Raji (cell line): ENCODE data around the gene JSRP1.

Experiments
- POLR2A ChIP-seq: IDR thresholded peaks from 2 replicates; pipeline ENCODE4 v1.6.1; 2011; ENCODE audit warnings: low read depth, low read length, control low read depth; ENCODE audit not compliant: insufficient read depth

Gene JSRP1

GRCh38 chr19:2287585-2288337 is 31.5 kb upstream of the JSRP1 start:
- no peak for TF ChIP-seq POLR2A

DNA sequence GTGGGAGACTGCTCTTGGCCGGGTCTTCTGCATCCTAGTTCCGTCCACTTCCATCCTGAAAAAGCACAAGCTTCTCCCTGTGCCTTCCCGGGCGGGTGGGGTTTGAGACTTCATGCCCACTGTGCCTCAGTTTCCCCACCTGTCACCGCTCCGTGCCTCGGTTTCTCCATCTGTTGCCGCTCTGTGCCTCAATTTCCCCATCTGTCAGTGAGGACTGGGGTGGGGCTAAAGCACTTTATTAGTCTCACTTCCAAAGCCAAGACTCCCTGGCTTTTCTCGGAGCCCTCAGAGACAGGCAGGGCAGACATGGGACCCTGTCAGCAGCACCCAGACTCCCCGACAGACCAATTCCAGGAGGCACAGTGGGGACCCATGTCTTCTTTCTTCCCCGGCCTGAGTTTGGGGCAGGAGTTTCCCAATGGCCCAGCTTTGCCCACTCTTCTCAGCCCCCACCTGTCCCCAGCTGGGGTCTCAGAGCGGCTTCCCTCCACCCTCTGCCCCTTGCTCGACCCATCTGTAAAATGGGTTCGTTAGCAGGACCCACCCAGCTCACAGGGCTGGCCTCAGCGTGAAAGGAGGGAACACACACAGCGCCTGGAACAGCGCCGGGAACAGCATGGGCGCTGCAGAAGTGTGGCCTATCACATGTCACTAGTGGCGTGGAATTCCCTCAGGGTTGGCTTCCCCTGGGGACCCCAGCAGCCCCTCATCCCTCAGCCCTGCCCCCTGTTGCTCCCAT is 30.4 kb upstream of the JSRP1 start:
- no peak for TF ChIP-seq POLR2A

- TF ChIP-seq POLR2A = no peak
These were observed 27.8 kb upstream of the JSRP1 start for GRCh38 chr19:2283835-2284507.

DNA sequence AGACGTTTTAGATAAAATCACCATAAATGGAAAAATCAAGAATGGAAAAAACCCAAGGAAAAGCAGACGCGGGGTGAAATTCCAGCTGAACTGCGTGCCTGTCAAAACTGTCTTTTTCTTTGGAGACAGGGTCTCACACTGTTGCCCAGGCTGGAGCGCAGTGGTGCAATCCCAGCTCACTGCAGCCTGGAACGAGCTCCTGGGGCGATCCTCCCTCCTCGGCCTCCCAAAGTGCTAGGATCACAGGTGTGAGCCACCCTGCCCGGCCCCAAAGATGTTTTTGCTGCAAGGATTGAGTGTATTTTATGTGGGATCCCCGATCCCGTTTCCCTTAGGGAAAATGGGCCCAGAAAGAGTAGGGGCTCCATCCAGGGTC is 26.6 kb upstream of the JSRP1 start:
- no peak for TF ChIP-seq POLR2A

- no peak for TF ChIP-seq POLR2A
These were observed 26.0 kb upstream of the JSRP1 start, which contains the start of gene PEAK3 for GRCh38 chr19:2282062-2282861. Gene PEAK3, minus strand, starts transcription at chr19:2282175. Its CDS starts 1,244 bp downstream, at chr19:2280931.

DNA sequence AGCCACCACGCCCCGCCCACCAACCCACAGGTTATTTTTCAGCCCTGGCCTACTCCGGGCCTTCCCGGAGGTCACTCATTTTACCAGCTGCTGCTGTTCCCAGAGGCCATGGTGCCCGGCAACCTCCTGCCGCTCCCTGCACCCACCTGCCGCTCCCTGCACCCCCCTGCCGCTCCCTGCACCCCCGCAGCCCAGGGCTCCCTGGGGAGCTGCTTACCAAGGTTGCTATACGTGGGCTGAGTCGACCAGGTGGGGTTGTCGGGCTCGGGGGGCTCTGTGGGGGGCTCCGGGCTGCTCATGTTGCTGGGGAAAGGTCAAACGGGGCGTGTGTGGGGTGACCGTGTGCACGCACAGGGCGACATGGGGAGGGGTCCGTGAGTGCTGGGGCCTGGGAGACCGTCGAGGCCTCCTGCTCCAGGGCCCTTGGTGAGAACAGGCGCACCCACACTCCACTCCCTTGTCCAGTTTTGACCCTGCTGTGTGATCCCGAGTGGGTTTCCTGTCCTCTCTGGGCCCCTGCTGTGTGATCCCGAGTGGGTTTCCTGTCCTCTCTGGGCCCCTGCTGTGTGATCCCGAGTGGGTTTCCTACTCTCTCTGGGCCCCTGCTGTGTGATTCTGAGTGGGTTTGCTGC is 24.5 kb upstream of the JSRP1 start:
- no peak for TF ChIP-seq POLR2A

GRCh38 chr19:2278459-2279158 is 22.4 kb upstream of the JSRP1 start:
- no peak for TF ChIP-seq POLR2A

- no peak for TF ChIP-seq POLR2A
These were observed 20.9 kb upstream of the JSRP1 start for GRCh38 chr19:2277138-2277537.

DNA sequence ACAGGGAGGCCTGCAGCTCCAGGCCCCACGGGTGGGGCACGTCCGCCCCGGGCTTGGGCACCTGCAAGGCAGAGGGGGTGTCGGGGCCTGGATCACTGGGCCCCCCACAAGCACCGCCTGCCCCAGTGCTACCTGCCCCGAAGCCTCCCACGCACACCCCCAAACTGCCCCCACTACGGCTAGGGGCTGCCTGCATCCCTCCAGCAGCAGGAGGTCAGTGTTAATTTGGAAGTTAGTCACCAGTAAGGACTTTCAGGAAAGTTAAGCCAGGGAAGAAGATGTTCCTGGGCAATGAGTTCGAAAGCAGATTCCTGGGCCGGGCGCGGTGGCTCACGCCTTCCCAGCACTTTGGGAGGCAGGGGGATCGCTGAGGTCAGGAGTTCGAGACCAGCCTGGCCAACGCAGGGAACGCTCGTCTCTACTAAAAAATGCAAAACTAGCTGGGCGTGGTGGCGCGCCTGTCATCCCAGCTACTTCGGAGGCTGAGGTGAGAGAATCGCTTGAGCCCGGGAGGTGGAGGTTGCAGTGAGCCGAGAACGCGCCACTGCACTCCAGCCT is 20.3 kb upstream of the JSRP1 start:
- no peak for TF ChIP-seq POLR2A

GRCh38 chr19:2275588-2276428 is 19.6 kb upstream of the JSRP1 start:
- no peak for TF ChIP-seq POLR2A

- TF ChIP-seq POLR2A = no peak
These were observed 18.8 kb upstream of the JSRP1 start for GRCh38 chr19:2274931-2275535.

DNA sequence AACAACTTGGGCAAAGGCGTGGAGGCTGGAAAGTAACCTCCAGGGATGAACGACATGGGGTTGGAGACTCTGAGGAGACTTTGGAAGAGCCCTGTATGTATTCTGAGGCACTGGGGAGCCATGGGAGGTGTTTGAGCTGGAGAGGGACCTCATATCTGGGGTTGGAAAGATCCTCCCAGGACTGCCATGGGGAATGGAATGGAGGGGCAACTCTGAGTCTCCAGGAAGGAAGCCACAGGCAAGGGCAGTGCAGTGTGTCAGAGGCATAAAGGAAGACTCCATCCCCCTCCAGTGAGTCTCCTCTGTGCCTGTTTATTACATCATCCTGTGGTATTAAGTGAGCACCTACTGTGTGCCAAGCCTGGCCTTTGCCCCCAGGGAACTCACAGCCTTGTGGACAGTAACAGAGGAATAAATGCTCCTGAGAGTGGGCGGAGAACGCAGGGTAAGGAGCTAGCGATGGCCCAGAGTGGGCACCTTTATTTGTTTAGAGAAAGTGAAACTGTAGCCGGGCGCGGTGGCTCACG is 18.0 kb upstream of the JSRP1 start:
- no peak for TF ChIP-seq POLR2A

DNA sequence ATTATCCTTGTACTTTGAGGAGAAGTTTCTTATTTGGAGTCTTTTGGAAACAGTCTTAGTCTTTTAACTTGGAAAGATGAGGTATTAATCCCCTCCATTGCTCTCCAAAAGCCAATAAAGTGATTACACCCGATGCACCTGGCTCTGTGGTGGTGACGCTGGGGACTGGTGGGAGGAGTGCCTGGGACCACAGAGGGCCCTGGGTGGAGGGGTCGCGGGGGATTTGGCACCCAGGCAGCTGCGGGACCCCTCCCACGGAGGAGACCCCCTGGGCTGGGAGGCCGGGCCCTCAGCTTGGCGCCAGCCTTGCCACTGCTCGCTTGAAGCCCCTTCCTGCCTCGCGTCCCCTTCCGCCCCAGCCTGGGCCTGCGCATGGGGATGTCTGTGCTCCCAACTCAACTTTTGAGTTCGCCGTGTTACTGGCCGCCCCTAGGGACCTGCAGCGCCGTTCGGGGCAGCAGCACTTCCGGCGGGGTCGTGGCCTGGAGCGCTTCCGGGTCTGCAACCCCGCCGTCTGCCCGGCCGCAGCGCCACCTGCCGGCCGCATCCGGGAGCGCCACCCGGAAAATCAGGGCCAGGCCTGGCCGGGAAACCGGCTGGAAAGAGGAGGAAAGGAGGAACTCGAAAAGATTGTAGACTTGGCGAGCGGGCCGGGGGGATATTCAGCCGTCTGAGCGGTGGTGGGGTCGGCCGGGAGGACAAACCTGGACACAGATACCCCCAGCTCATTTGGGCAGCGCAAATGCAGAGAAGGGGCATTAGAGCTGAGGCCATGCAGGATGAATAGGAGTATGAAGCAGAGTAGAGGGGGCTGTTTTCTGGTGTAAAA is 17.4 kb upstream of the JSRP1 start:
- peak; percentile 66 for TF ChIP-seq POLR2A
